ENCODE data around the gene MAPK14.

DNA sequence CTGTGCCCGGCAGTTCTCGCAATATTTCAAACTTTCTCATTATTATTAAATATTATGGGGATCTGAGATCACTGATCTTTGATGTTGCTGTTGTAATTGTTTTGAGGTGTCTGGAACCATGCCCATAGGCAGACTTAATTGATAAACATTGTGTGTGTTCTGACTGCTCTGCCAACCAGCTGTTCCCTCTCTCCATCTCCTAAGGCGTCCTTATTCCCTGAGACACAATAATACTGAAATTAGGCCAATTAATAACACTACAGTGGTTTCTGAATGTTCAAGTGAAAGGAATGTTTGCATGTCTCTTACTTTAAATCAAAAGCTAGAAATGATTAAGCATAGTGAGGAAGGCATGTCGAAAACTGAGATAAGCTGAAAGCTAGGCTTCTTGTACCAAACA lies 7.6 kb downstream of the MAPK14 start:
- TF ChIP-seq, protein P1, sequence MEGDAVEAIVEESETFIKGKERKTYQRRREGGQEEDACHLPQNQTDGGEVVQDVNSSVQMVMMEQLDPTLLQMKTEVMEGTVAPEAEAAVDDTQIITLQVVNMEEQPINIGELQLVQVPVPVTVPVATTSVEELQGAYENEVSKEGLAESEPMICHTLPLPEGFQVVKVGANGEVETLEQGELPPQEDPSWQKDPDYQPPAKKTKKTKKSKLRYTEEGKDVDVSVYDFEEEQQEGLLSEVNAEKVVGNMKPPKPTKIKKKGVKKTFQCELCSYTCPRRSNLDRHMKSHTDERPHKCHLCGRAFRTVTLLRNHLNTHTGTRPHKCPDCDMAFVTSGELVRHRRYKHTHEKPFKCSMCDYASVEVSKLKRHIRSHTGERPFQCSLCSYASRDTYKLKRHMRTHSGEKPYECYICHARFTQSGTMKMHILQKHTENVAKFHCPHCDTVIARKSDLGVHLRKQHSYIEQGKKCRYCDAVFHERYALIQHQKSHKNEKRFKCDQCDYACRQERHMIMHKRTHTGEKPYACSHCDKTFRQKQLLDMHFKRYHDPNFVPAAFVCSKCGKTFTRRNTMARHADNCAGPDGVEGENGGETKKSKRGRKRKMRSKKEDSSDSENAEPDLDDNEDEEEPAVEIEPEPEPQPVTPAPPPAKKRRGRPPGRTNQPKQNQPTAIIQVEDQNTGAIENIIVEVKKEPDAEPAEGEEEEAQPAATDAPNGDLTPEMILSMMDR (IDR thresholded peaks at IDR 0.05; ENCODE audit: insufficient read depth, low read depth, low read length), result no peak
- TF ChIP-seq EZH2 (IDR thresholded peaks at IDR 0.05; ENCODE audit: insufficient read depth, low read length), result no peak
